Hepatocyte (in vitro differentiated cells): Measurements from ENCODE around the gene NRDC. TPM values are rescaled to one million over a fixed set of nuclear protein-coding genes. Genes with fewer than 3 reads are reported as not detected.

Source experiments
- DNase-seq: peaks from one replicate; pipeline ENCODE4 v3.0.0-alpha.2; 2016; ENCODE audit warnings: low spot score
- H2AFZ ChIP-seq: fragments of 200-600 bp; sonication (generic); 2 replicates; pipeline ENCODE4 v1.6.0; 2016; ENCODE audit warnings: antibody characterized with exemption, mild to moderate bottlenecking
- H3K27ac ChIP-seq: fragments of 200-600 bp; sonication (generic); 2 replicates; pipeline ENCODE4 v1.5.1; 2016; ENCODE audit warnings: mild to moderate bottlenecking
- H3K27me3 ChIP-seq: fragments of 200-600 bp; sonication (generic); 2 replicates; pipeline ENCODE4 v1.6.1; 2016
- H3K36me3 ChIP-seq: fragments of 200-600 bp; sonication (generic); replicated peaks from 2 replicates; pipeline ENCODE4 v1.5.1; 2016; ENCODE audit warnings: low read depth; ENCODE audit not compliant: insufficient read depth
- H3K4me1 ChIP-seq: fragments of 200-600 bp; sonication (generic); 2 replicates; pipeline ENCODE4 v1.5.1; 2016; ENCODE audit warnings: mild to moderate bottlenecking, moderate library complexity; ENCODE audit not compliant: insufficient read depth
- H3K4me2 ChIP-seq: fragments of 200-600 bp; sonication (generic); 2 replicates; pipeline ENCODE4 v1.6.0; 2016
- H3K4me3 ChIP-seq: fragments of 200-600 bp; sonication (generic); 2 replicates; pipeline ENCODE4 v1.5.1; 2016; ENCODE audit warnings: mild to moderate bottlenecking
- H3K79me2 ChIP-seq: fragments of 200-600 bp; sonication (generic); 2 replicates; pipeline ENCODE4 v1.6.0; 2017; ENCODE audit warnings: mild to moderate bottlenecking
- H3K9me2 ChIP-seq: fragments of 200-600 bp; sonication (generic); replicated peaks from 2 replicates; pipeline ENCODE4 v1.6.0; 2017; ENCODE audit warnings: mild to moderate bottlenecking; ENCODE audit not compliant: insufficient read depth
- H3K9me3 ChIP-seq: fragments of 200-600 bp; sonication (generic); 2 replicates; pipeline ENCODE4 v1.5.1; 2016; ENCODE audit warnings: low read depth, mild to moderate bottlenecking
- H4K20me1 ChIP-seq: fragments of 200-600 bp; sonication (generic); 2 replicates; pipeline ENCODE4 v1.6.0; 2016; ENCODE audit warnings: mild to moderate bottlenecking; ENCODE audit not compliant: insufficient read depth, poor library complexity, severe bottlenecking
- EZH2 ChIP-seq: fragments of 200-600 bp; sonication (generic); IDR thresholded peaks from 2 replicates; pipeline ENCODE4 v1.6.1; 2016; ENCODE audit warnings: antibody characterized with exemption, mild to moderate bottlenecking, borderline replicate concordance
- EZH2phosphoT487 ChIP-seq: fragments of 200-600 bp; sonication (generic); IDR thresholded peaks from one replicate; pipeline ENCODE4 v1.6.1; 2018; ENCODE audit warnings: antibody characterized with exemption, mild to moderate bottlenecking, low read depth, moderate library complexity; ENCODE audit not compliant: unreplicated experiment, severe bottlenecking
- WGBS: methylation state at CpG from one replicate; pipeline ENCODE4 v1.1.6; 2016; ENCODE audit warnings: low lambda C conversion rate; ENCODE audit errors: missing lambda C conversion rate; 5-methylcytosine and 5-hydroxymethylcytosine counted together
- polyA plus RNA-seq: library from polyadenylated mRNA; unstranded; fragments of >200 nt; fragmentation: Nextera tagmentation; extraction: Ambion mirVana; gene quantifications from 2 replicates; pipeline ENCODE4 v1.2.1, GENCODE V29; 2016
- total RNA-seq: library from RNA; depleted of rRNA; stranded (reverse); fragments of >200 nt; gene quantifications from 2 replicates; pipeline ENCODE4 v1.2.3, GENCODE V29; 2014
- TF ChIP-seq, protein P1 (sequence below): fragments of 200-600 bp; sonication (generic); IDR thresholded peaks from 2 replicates; pipeline ENCODE4 v1.5.1; 2016; ENCODE audit warnings: antibody characterized with exemption, mild to moderate bottlenecking; ENCODE audit not compliant: poor library complexity

The NRDC gene
- total and polyA plus RNA-seq, 2 experiments from 2014 or later, result 82.2 to 89.4 TPM

DNA sequence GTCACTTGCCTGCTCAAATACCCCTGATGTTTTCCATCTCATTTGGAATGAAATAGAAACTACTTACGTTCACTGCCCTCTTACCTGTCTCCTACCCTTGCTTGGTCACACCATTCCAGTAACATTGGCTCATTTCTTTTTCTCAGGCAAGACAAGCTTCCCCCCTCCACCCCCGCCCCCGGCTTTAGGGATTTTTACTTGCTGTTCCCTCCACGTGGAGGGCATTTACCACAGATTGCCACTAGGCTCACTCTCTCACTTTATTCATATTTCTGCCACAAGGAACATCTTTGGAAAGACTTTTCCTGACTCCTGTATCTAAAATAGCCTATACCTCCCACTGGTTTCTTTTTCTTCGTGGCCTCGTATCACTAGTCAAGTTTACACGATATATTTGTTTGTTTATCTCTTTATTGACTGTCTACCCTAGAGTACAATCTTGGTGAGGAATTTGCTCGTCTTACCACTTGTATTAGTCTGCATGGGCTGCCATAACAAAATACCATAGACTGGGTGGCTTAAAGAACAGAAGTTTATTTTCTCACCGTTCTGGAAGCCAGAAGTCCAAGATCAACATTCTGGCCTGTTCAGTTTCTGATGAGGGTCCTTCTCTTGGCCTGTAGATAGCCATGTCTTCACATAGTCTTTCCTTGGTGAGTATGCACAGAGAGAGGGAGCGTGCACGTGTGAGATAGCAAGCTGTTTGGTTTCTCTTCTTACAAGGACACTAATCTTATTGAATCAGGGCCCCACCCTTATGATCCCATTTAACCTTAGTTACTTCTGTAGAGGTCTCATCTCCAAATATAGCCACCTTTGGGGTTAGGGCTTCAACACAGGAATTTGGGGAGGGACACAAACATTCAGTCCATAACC lies 126.2 kb downstream of the NRDC start:
- Histone ChIP-seq H3K9me3 (no peaks in the 10 kb centered on the region), H3K4me2 (no peak overlapping the region), H3K79me2 (no peaks in the 10 kb centered on the region), H4K20me1 (no peaks in the 10 kb centered on the region), H3K9me2 (no peaks in the 10 kb centered on the region), H3K4me3 (no peak overlapping the region), H2AFZ (no peak overlapping the region), H3K4me1 (no peaks in the 10 kb centered on the region), H3K27me3 (no peaks in the 10 kb centered on the region), H3K36me3 (no peaks in the 10 kb centered on the region), H3K27ac (no peak overlapping the region)
- 95% methylated on average over 11 of the region's 11 CpGs for WGBS
- no peak for TF ChIP-seq EZH2phosphoT487
- TF ChIP-seq, protein P1, sequence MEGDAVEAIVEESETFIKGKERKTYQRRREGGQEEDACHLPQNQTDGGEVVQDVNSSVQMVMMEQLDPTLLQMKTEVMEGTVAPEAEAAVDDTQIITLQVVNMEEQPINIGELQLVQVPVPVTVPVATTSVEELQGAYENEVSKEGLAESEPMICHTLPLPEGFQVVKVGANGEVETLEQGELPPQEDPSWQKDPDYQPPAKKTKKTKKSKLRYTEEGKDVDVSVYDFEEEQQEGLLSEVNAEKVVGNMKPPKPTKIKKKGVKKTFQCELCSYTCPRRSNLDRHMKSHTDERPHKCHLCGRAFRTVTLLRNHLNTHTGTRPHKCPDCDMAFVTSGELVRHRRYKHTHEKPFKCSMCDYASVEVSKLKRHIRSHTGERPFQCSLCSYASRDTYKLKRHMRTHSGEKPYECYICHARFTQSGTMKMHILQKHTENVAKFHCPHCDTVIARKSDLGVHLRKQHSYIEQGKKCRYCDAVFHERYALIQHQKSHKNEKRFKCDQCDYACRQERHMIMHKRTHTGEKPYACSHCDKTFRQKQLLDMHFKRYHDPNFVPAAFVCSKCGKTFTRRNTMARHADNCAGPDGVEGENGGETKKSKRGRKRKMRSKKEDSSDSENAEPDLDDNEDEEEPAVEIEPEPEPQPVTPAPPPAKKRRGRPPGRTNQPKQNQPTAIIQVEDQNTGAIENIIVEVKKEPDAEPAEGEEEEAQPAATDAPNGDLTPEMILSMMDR, result no peak
- no peak for DNase-seq

DNA sequence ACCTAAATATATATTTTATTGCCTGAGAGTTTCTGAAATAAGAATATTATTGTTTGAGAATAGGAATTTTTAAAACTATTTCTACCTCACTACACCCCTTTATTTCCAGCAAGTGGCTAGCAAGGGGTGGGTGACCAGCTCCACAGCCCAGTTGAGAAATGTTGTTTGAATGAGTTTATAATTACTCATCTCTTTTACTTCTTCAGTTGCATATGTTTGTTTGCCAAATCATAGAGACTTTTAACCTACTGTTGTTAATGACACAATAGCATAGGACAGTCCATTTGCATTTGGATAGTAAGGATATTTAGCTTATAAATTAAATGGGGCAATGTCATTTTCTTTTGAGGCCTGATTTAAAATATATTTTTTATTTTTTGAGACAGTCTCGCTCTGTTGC lies 127.8 kb downstream of the NRDC start:
- Histone ChIP-seq H3K4me1 (no peaks in the 10 kb centered on the region), H3K27ac (no peak overlapping the region), H3K36me3 (no peaks in the 10 kb centered on the region), H3K9me3 (no peaks in the 10 kb centered on the region), H3K9me2 (no peaks in the 10 kb centered on the region), H2AFZ (no peak overlapping the region), H3K4me2 (no peak overlapping the region), H3K4me3 (no peak overlapping the region), H3K79me2 (no peaks in the 10 kb centered on the region), H3K27me3 (no peaks in the 10 kb centered on the region), H4K20me1 (no peaks in the 10 kb centered on the region)
- TF ChIP-seq, protein P1, result no peak
- TF ChIP-seq EZH2phosphoT487 (no peak), EZH2 (no peak)
- 100% methylated on average over 1 of the region's 1 CpG for WGBS
- DNase-seq, result no peak

DNA sequence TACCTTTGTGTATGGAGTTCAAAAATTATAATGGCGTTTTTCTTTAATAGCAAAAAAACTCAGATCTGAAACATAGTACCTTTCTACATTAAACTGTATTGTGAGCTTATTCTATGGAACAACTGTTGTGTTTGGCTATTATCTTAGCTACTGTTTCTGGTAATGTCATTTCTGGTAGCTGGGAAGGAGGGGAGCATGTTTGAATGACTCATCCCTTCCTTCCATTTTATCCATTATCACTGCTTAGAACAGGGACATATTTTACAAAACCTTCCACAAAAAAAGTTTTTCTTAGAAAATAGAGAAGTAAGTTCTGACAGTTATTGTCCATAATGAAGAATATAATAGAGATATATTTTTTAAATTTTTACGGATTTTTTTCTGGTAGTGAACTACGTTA lies 128.3 kb downstream of the NRDC start:
- TF ChIP-seq, protein P1, result no peak
- TF ChIP-seq EZH2, result no peak
- no peak for TF ChIP-seq EZH2phosphoT487
- Histone ChIP-seq H3K36me3 (no peaks in the 10 kb centered on the region), H2AFZ (no peak overlapping the region), H3K9me2 (no peaks in the 10 kb centered on the region), H3K4me1 (no peaks in the 10 kb centered on the region), H3K27me3 (no peaks in the 10 kb centered on the region), H3K27ac (no peak overlapping the region), H3K79me2 (no peaks in the 10 kb centered on the region), H3K4me3 (no peak overlapping the region), H3K4me2 (no peak overlapping the region), H3K9me3 (no peaks in the 10 kb centered on the region), H4K20me1 (no peaks in the 10 kb centered on the region)
- no peak for DNase-seq
- 97% methylated on average over 3 of the region's 3 CpGs for WGBS
